H9 (cell line): ENCODE measurements around the gene PRR23E. TPM values are rescaled to one million over a fixed set of nuclear protein-coding genes. Genes with fewer than 3 reads are reported as not detected.

Experiments used
- DNase-seq: peaks from one replicate; pipeline ENCODE4 v3.0.0-alpha.2; 2017
- H2AFZ ChIP-seq: one replicate; pipeline ENCODE4 v1.6.1; 2013; ENCODE audit warnings: mild to moderate bottlenecking, low read length, control low read depth, moderate library complexity
- H2AK5ac ChIP-seq: 2 replicates; pipeline ENCODE4 v1.6.1; 2013; ENCODE audit warnings: low read length, control low read depth, mixed read lengths; ENCODE audit not compliant: insufficient read length
- H2BK120ac ChIP-seq: one replicate; pipeline ENCODE4 v1.6.1; 2013; ENCODE audit warnings: low read depth, mild to moderate bottlenecking, low read length, control low read depth, inconsistent platforms; ENCODE audit not compliant: poor library complexity, severe bottlenecking
- H2BK12ac ChIP-seq: 2 replicates; pipeline ENCODE4 v1.6.1; 2013; ENCODE audit warnings: low read length, control low read depth, mixed read lengths, low read depth; ENCODE audit not compliant: insufficient read length
- H2BK15ac ChIP-seq: 2 replicates; pipeline ENCODE4 v1.6.1; 2013; ENCODE audit warnings: low read depth, low read length, control low read depth
- H2BK20ac ChIP-seq: one replicate; pipeline ENCODE4 v1.6.1; 2013; ENCODE audit warnings: low read depth, mild to moderate bottlenecking, low read length, control low read depth, inconsistent platforms; ENCODE audit not compliant: poor library complexity, severe bottlenecking
- H2BK5ac ChIP-seq: 2 replicates; pipeline ENCODE4 v1.6.1; 2013; ENCODE audit warnings: low read length, control low read depth, mixed read lengths; ENCODE audit not compliant: insufficient read length
- H3K14ac ChIP-seq: 2 replicates; pipeline ENCODE4 v1.6.1; 2013; ENCODE audit warnings: low read length, control low read depth; ENCODE audit not compliant: insufficient read depth
- H3K18ac ChIP-seq: 2 replicates; pipeline ENCODE4 v1.6.1; 2013; ENCODE audit warnings: low read depth, mild to moderate bottlenecking, mixed read lengths, low read length, control low read depth; ENCODE audit not compliant: insufficient read length
- H3K23ac ChIP-seq: 2 replicates; pipeline ENCODE4 v1.6.1; 2013; ENCODE audit warnings: low read length, control low read depth, mixed read lengths, low read depth; ENCODE audit not compliant: insufficient read length
- H3K23me2 ChIP-seq: 2 replicates; pipeline ENCODE4 v1.6.1; 2013; ENCODE audit warnings: low read depth, mild to moderate bottlenecking, mixed read lengths, low read length, control low read depth; ENCODE audit not compliant: insufficient read length, poor library complexity, severe bottlenecking
- H3K27ac ChIP-seq: 2 replicates; pipeline ENCODE4 v1.5.1; 2013; ENCODE audit warnings: low read length, control low read depth, mixed read lengths, low read depth; ENCODE audit not compliant: insufficient read length
- H3K27me3 ChIP-seq: 2 replicates; pipeline ENCODE4 v1.6.1; 2013; ENCODE audit warnings: low read length, control low read depth, inconsistent platforms; ENCODE audit not compliant: insufficient read depth
- H3K4ac ChIP-seq: 2 replicates; pipeline ENCODE4 v1.6.1; 2013; ENCODE audit warnings: low read depth, mild to moderate bottlenecking, control low read depth, inconsistent platforms, low read length, moderate library complexity
- H3K4me1 ChIP-seq: 2 replicates; pipeline ENCODE4 v1.6.1; 2013; ENCODE audit warnings: low read length, control low read depth, inconsistent platforms; ENCODE audit not compliant: insufficient read depth
- H3K4me2 ChIP-seq: 2 replicates; pipeline ENCODE4 v1.6.1; 2013; ENCODE audit warnings: low read length, control low read depth, mixed read lengths; ENCODE audit not compliant: insufficient read length, insufficient read depth
- H3K56ac ChIP-seq: 2 replicates; pipeline ENCODE4 v1.6.1; 2013; ENCODE audit warnings: low read depth, mild to moderate bottlenecking, mixed read lengths, low read length, control low read depth; ENCODE audit not compliant: insufficient read length
- H3K79me1 ChIP-seq: 2 replicates; pipeline ENCODE4 v1.6.1; 2013; ENCODE audit warnings: low read depth, mild to moderate bottlenecking, moderate library complexity, low read length, control low read depth, inconsistent platforms; ENCODE audit not compliant: insufficient read depth, poor library complexity, severe bottlenecking
- H3K79me2 ChIP-seq: 2 replicates; pipeline ENCODE4 v1.6.1; 2013; ENCODE audit warnings: low read length, control low read depth, inconsistent platforms; ENCODE audit not compliant: insufficient read depth
- H3K9ac ChIP-seq: 2 replicates; pipeline ENCODE4 v1.6.1; 2013; ENCODE audit warnings: low read length, control low read depth, mixed read lengths; ENCODE audit not compliant: insufficient read length; ENCODE audit errors: extremely low read depth
- H3K9me3 ChIP-seq: one replicate; pipeline ENCODE4 v1.6.1; 2013; ENCODE audit warnings: low read depth, low read length, inconsistent platforms; ENCODE audit not compliant: control insufficient read depth
- H3T11ph ChIP-seq: one replicate; pipeline ENCODE4 v1.6.1; 2013; ENCODE audit warnings: mild to moderate bottlenecking, low read length, control low read depth, inconsistent platforms
- H4K20me1 ChIP-seq: one replicate; pipeline ENCODE4 v1.6.1; 2013; ENCODE audit not compliant: control insufficient read depth, insufficient read length, insufficient read depth
- H4K5ac ChIP-seq: 2 replicates; pipeline ENCODE4 v1.6.1; 2013; ENCODE audit warnings: low read depth, mild to moderate bottlenecking, mixed read lengths, low read length, control low read depth; ENCODE audit not compliant: insufficient read length
- H4K8ac ChIP-seq: replicated peaks from 2 replicates; pipeline ENCODE4 v1.6.1; 2013; ENCODE audit warnings: low read length, control low read depth, mixed read lengths, low read depth; ENCODE audit not compliant: insufficient read length
- H4K91ac ChIP-seq: 2 replicates; pipeline ENCODE4 v1.6.1; 2013; ENCODE audit warnings: low read depth, mild to moderate bottlenecking, moderate library complexity, mixed read lengths, low read length, control low read depth; ENCODE audit not compliant: insufficient read length
- H3K27ac Mint-ChIP-seq, 3 experiments: 2 replicates in 2 of 3; 3 replicates in 1 of 3; pipeline ENCODE4 v1.8.0; 2020 to 2021; ENCODE audit warnings: mixed read lengths in 3 of 3, mild to moderate bottlenecking in 1 of 3, moderate library complexity in 1 of 3
- H3K27me3 Mint-ChIP-seq: 2 replicates; pipeline ENCODE4 v1.8.0; 2021; ENCODE audit warnings: low read depth, mild to moderate bottlenecking, moderate library complexity, mixed read lengths
- H3K36me3 Mint-ChIP-seq, 3 experiments: 2 replicates in 2 of 3; 3 replicates in 1 of 3; pipeline ENCODE4 v1.8.0; 2020 to 2021; ENCODE audit warnings: low read depth in 3 of 3, mixed read lengths in 3 of 3; ENCODE audit not compliant: insufficient read depth in 1 of 3
- H3K4me1 Mint-ChIP-seq, 2 experiments: 2 replicates each; pipeline ENCODE4 v1.8.0; 2020; ENCODE audit warnings: mixed read lengths in 2 of 2
- H3K4me3 Mint-ChIP-seq, 2 experiments: 2 replicates in 1 of 2; 3 replicates in 1 of 2; pipeline ENCODE4 v1.8.0; 2020 to 2021; ENCODE audit warnings: mild to moderate bottlenecking in 2 of 2, mixed read lengths in 2 of 2, moderate library complexity in 1 of 2
- H3K9me3 Mint-ChIP-seq, 2 experiments: 2 replicates in 1 of 2; 3 replicates in 1 of 2; pipeline ENCODE4 v1.8.0; 2020; ENCODE audit warnings: mild to moderate bottlenecking in 2 of 2, mixed read lengths in 2 of 2, moderate library complexity in 1 of 2
- WGBS: extraction: QIAGEN DNeasy Blood & Tissue Kit; methylation state at CpG from one replicate; pipeline ENCODE4 v1.1.7; 2013; ENCODE audit warnings: missing lambda C conversion rate, low lambda C conversion rate, mixed read lengths; ENCODE audit not compliant: insufficient read length; ENCODE audit errors: extremely low coverage; 5-methylcytosine and 5-hydroxymethylcytosine counted together
- total RNA-seq: library from RNA; stranded (reverse); gene quantifications from 2 replicates; pipeline ENCODE4 v1.2.1, GENCODE V29; 2021
- TF ChIP-seq, protein P1 (sequence below): fragments of 200-600 bp; sonication (generic); conservative IDR thresholded peaks from 3 replicates; pipeline ENCODE4 v1.8.0; 2021; ENCODE audit warnings: antibody characterized with exemption, mild to moderate bottlenecking

The PRR23E gene
- total RNA-seq, 1 experiment from 2014 or later = not detected

DNA sequence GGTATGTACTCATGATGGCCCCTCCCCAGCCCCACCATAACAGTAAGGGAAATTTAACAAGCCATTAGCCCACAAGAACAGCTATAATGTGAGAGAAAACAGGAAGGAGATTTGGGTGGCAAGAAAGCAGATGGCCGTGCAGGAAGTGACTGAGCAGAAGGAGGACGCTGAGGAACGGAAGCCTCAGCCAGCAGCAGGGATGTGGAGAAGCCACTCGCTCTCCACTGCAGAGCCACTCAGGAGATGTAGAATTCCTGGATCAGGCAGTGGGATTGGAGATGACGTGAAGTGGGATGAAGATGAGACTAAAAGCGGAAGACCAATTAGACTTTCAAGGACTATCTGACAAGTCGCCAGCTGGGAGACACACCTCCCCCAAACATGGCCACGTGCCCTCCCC lies 31.2 kb downstream of the PRR23E start:
- TF ChIP-seq, protein P1, sequence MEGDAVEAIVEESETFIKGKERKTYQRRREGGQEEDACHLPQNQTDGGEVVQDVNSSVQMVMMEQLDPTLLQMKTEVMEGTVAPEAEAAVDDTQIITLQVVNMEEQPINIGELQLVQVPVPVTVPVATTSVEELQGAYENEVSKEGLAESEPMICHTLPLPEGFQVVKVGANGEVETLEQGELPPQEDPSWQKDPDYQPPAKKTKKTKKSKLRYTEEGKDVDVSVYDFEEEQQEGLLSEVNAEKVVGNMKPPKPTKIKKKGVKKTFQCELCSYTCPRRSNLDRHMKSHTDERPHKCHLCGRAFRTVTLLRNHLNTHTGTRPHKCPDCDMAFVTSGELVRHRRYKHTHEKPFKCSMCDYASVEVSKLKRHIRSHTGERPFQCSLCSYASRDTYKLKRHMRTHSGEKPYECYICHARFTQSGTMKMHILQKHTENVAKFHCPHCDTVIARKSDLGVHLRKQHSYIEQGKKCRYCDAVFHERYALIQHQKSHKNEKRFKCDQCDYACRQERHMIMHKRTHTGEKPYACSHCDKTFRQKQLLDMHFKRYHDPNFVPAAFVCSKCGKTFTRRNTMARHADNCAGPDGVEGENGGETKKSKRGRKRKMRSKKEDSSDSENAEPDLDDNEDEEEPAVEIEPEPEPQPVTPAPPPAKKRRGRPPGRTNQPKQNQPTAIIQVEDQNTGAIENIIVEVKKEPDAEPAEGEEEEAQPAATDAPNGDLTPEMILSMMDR = no peak
- no CpG with 5 or more reads among the region's 8 CpGs for WGBS

More for the DNA sequence above, 31.2 kb downstream of the PRR23E start:
- H3K18ac ChIP-seq = no peak overlapping the region
- Mint-ChIP-seq H3K4me3 (no peak overlapping the region), H3K27me3 (peaks cover 10% of the 10 kb centered on the region; the same call in 1 of the 2 replicates), H3K9me3 (peaks cover 10 to 13% of the 10 kb centered on the region in 2 experiments), H3K27ac (no peak overlapping the region), H3K36me3 (peaks cover 4 to 11% (median 9%) of the 10 kb centered on the region in 3 experiments; a peak in 4 of 7 replicates), H3K4me1 (peaks cover 25 to 33% of the 10 kb centered on the region in 2 experiments)
- no peak overlapping the region for H4K5ac ChIP-seq
- no peak overlapping the region for H3K23ac ChIP-seq
- H2AFZ ChIP-seq = no peak overlapping the region
- H3K9me3 ChIP-seq = no peaks in the 10 kb centered on the region
- no peaks in the 10 kb centered on the region for H3K79me1 ChIP-seq
- no peak overlapping the region for H3K27ac ChIP-seq
- H3T11ph ChIP-seq = no peak overlapping the region
- no peak overlapping the region for H3K9ac ChIP-seq
- no peak overlapping the region for H3K4me2 ChIP-seq
- no peak overlapping the region for H2AK5ac ChIP-seq
- H2BK120ac ChIP-seq = no peak overlapping the region
- H3K56ac ChIP-seq = no peak overlapping the region
- no peak overlapping the region for H3K4ac ChIP-seq
- no peak overlapping the region for H2BK12ac ChIP-seq
- H2BK20ac ChIP-seq = no peak overlapping the region
- H3K79me2 ChIP-seq = no peaks in the 10 kb centered on the region
- H4K8ac ChIP-seq = no peak overlapping the region
- H3K23me2 ChIP-seq = peaks cover 4% of the 10 kb centered on the region
- no peak for DNase-seq
- no peak overlapping the region for H2BK15ac ChIP-seq
- H4K20me1 ChIP-seq = no peaks in the 10 kb centered on the region
- no peaks in the 10 kb centered on the region for H3K27me3 ChIP-seq
- no peak overlapping the region for H3K14ac ChIP-seq
- no peaks in the 10 kb centered on the region; the same call in 1 of the 2 replicates for H3K4me1 ChIP-seq
- H4K91ac ChIP-seq = no peak overlapping the region
- no peak overlapping the region for H2BK5ac ChIP-seq
